ENCODE measurements around the gene SMIM24.
"Not testable (repeated sequence)": the region's sequence is repeated elsewhere in the genome, so short reads cannot be mapped to it uniquely, and the experiment has no call there.

The SMIM24 gene

DNA sequence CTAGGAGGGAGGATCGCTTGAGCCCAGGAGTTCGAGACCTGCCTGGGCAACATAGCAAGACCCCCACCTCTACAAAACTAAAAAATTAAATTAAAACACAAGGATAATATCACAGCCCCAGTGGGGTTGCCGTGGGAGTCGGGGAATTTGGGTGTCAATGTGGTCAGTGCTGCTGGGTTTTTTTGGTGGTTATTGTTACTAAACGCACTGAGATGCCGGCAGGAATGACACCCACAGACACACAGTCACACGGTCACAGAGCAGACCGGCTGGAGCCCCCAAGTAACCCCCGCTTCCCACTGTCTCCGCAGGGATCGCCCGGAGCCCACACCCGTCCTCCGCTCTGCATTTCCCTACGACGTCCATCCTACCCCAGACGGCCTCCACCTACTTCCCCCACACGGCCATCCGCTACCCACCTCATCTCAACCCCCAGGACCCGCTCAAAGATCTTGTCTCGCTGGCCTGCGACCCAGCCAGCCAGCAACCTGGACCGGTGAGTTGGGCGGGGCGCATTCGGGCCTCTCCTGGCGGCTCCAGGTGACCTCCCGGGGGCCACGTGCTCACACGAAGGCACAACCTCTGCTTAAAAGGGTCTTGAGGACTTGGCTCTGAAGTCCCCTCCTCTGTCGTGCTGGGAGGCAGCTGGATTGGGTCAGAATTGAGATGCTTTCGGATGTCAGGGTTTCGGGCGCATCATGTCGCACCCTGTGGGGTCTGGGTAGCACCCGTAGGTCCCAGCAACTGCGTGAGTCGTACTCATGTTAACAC lies 28.0 kb downstream of the SMIM24 start:
- no peak for DNase-seq (ENCODE audit: low read depth)
- TF ChIP-seq, protein P1, sequence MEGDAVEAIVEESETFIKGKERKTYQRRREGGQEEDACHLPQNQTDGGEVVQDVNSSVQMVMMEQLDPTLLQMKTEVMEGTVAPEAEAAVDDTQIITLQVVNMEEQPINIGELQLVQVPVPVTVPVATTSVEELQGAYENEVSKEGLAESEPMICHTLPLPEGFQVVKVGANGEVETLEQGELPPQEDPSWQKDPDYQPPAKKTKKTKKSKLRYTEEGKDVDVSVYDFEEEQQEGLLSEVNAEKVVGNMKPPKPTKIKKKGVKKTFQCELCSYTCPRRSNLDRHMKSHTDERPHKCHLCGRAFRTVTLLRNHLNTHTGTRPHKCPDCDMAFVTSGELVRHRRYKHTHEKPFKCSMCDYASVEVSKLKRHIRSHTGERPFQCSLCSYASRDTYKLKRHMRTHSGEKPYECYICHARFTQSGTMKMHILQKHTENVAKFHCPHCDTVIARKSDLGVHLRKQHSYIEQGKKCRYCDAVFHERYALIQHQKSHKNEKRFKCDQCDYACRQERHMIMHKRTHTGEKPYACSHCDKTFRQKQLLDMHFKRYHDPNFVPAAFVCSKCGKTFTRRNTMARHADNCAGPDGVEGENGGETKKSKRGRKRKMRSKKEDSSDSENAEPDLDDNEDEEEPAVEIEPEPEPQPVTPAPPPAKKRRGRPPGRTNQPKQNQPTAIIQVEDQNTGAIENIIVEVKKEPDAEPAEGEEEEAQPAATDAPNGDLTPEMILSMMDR (IDR thresholded peaks at IDR 0.05; ENCODE audit: insufficient read depth, low read depth, low read length, missing control alignments) = no peak
- H3K4me3 ChIP-seq (ENCODE audit: low read length) = no peak overlapping the region

DNA sequence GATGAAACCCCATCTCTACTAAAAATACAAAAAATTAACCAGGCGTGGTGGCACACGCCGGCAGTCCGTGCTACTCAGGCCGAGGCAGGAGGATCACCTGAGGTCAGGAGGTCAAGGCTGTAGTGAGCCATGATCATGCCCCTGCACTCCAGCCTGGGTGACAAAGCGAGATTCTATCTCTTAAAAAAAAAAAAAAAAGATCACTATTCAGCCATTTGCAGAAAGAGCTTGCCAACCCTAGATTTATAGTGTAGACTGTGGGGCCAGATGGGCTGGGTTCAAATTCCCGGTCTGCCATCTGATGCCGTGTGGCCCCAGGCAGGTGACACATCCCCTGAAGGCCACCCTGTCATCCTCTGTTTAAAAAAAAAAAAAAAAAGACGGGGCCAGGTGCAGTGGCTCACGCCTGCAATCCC lies 28.9 kb downstream of the SMIM24 start:
- TF ChIP-seq, protein P1 (IDR thresholded peaks at IDR 0.05; ENCODE audit: insufficient read depth, low read depth, low read length, missing control alignments) = no peak
- no peak for DNase-seq (ENCODE audit: low read depth)

DNA sequence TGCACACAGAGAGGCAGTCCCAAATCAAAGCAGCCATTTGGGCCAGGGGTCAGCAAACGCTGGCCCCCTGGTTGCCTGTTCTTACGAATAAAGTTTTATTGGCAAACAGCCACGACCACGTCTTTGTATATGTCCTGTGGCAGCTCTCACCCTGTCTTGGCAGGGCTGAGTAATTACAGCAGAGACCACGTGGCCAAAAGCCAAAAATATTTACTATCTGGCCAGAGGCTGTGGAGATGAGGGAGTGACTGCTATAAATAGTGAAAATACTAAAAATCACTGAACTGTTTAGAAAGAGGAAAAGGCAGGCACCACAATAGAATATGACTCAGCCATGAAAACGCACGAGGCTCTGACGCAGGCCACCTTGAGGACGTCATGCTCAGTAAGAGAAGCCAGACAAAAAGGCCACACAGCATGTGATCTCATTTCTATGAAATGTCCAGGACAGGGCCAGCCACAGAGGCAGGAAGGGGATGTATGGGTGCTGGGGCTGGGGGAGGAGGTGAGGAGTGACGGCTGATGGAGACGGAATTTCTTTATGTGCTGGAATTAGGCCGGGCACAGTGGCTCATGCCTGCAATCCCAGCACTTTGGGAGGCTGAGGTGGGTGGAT lies 29.4 kb downstream of the SMIM24 start:
- H3K4me3 ChIP-seq (ENCODE audit: low read length) = no peak overlapping the region
- DNase-seq (ENCODE audit: low read depth) = peak; percentile 93
- TF ChIP-seq, protein P1 (IDR thresholded peaks at IDR 0.05; ENCODE audit: insufficient read depth, low read depth, low read length, missing control alignments) = no peak

More for the DNA sequence above, 28.9 kb downstream of the SMIM24 start:
- no peak overlapping the region for H3K4me3 ChIP-seq (ENCODE audit: low read length)

DNA sequence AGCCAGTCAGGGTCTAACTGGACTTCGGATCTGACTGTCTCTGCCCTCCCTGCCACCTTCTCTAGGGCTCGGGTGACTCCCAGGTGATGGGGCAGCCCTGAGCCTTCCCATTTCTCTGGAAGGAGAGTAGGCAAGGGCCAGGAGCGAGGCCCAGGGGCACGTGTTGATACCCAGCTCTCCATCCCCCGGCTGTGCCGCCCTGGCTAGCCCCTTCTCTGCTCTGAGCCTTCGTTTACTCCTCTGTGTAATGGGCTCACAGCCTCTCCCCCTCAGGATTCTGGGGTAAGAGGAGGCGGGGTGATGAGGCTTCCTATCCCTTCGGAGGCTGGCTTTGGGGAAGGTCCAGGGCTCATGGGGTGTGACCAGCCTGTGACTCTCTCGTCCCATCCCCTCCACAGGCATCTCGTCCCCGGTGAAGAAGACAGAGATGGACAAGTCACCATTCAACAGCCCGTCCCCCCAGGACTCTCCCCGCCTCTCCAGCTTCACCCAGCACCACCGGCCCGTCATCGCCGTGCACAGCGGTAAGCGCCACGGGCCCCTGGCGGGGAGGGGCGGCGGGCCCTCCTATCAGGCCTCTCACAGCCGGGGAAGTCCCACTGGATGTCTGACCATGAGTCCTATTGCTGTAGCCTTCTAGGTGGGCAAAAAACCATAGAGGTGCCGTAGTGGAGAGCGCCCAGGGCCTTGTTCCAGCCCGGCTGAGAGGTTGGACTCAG lies 31.6 kb downstream of the SMIM24 start:
- TF ChIP-seq, protein P1 (IDR thresholded peaks at IDR 0.05; ENCODE audit: insufficient read depth, low read depth, low read length, missing control alignments) = no peak
- no peak for DNase-seq (ENCODE audit: low read depth)
- H3K4me3 ChIP-seq (ENCODE audit: low read length) = no peak overlapping the region

DNA sequence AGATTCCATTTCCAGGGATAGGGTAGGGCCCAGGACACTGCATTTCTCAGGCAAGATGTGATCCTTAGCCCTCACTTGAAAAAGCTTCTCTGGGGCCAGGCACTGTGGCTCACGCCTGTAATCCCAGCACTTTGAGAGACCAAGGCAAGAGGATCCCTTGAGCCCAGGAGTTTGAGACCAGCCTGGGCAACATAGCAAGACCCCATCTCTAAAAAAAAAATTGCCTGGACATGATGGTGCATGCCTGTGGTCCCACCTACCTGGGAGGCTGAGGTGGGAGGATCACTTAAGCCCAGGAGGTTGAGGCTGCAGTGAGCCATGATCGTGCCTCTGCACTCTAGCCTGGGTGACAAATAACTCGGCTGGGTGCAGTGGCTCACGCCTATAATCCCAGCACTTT lies 33.7 kb downstream of the SMIM24 start:
- not testable (repeated sequence) for H3K4me3 ChIP-seq (ENCODE audit: low read length); DNase-seq (ENCODE audit: low read depth)

DNA sequence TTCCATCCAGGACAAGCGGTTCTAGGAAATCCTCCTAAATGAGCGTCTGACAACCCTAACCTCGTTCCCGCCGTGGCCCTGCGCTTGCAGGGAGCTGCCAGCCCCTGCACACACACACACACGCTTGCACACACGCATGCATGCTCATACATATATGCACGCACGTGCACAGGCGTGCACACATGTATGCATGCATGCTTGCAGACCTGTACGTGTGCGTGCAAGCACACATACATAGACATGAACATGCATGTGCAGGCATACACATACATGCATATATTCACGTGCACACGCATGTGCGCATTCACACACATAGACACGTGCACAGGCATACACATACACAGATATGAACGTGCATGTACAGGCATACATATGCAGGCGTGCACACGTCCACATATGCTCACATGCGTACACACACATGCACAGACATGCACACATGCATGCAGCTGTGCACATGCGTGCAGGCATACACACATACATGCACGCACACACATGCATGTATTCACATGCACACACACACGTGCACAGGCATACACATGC lies 35.6 kb downstream of the SMIM24 start:
- DNase-seq (ENCODE audit: low read depth) = no peak
- TF ChIP-seq, protein P1 (IDR thresholded peaks at IDR 0.05; ENCODE audit: insufficient read depth, low read depth, low read length, missing control alignments) = no peak

More for the DNA sequence above, 35.6 kb downstream of the SMIM24 start:
- no peak overlapping the region for H3K4me3 ChIP-seq (ENCODE audit: low read length)

All from epithelial cell of esophagus (primary cell).